Activated CD4-positive, alpha-beta T cell treated with anti-CD3 and anti-CD28 coated beads, Interleukin-2, amount 10 ng/mL, durations not matched to agents 24 days and 14 days (primary cell): ENCODE data around the gene BSND. TPM values are rescaled to one million over a fixed set of nuclear protein-coding genes. Genes with fewer than 3 reads are reported as not detected.

Experiments used
- DNase-seq: peaks from one replicate; pipeline ENCODE4 v3.0.0; 2022
- H3K27ac Mint-ChIP-seq: one replicate; pipeline ENCODE4 v1.8.0; 2022; ENCODE audit warnings: mild to moderate bottlenecking, mixed read lengths
- H3K27me3 Mint-ChIP-seq: one replicate; pipeline ENCODE4 v1.8.0; 2022; ENCODE audit warnings: mixed read lengths
- H3K36me3 Mint-ChIP-seq: one replicate; pipeline ENCODE4 v1.8.0; 2022; ENCODE audit warnings: low read depth, mild to moderate bottlenecking, mixed read lengths
- H3K4me1 Mint-ChIP-seq: one replicate; pipeline ENCODE4 v1.8.0; 2021; ENCODE audit warnings: mixed read lengths
- H3K4me3 Mint-ChIP-seq: one replicate; pipeline ENCODE4 v1.8.0; 2022; ENCODE audit warnings: mild to moderate bottlenecking, moderate library complexity, mixed read lengths
- H3K9me3 Mint-ChIP-seq: one replicate; pipeline ENCODE4 v1.8.0; 2021; ENCODE audit warnings: mixed read lengths
- intact Hi-C: fragments of 100-400 bp; cut with micrococcal nuclease; formaldehyde crosslinking; loops from one replicate; pipeline ENCODE4 v1.15.1; 2023
- total RNA-seq: library from RNA; stranded (reverse); gene quantifications from 2 replicates; pipeline ENCODE4 v1.2.3, GENCODE V29; 2022

The BSND gene
- total RNA-seq, 1 donor from 2014 or later, result not detected

DNA sequence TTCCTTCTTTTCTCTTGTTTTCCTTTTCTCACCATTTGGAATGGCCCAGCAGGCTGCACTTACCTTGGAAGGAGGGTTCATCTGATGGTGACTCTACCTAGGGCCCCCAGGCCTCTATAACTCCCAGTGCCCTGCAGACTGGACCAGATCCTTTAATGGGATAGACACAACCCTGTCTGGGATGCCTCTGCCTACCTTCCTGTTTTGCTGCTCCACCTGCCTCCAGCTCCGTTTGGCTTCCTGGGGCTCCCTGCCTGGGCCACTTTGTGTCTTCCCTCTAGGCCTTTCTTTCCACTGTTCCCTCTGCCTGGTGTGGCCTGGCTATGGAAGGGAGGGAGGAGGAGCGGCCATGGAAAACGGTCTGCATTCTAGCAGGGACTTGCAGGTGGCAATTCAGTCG is 48.1 kb downstream of the BSND start:
- Mint-ChIP-seq H3K9me3 (no peaks in the 10 kb centered on the region), H3K4me3 (no peak overlapping the region), H3K27me3 (peaks cover 10% of the 10 kb centered on the region), H3K27ac (no peak overlapping the region), H3K36me3 (no peaks in the 10 kb centered on the region), H3K4me1 (no peaks in the 10 kb centered on the region)
- intact Hi-C loops, result no loop called here
- DNase-seq, result no peak

DNA sequence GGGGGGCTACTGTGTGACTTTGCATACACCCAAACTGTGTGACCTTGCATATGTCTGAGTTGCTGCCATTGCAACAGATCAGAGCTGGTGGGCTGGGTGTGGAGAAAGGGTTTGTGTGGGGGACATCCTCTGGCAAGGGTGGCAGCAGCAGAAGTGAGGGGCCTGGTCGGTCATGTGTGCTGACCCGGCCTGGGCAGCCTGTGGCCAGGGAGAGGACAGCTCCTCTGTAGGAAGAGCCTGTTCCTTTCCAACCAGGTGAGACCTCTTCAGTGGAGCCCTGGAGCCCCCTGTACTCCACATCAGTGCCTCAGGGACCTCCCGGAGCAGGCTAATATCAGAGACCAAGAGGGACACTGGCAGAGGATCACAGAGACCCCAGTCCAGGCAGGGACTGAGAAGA is 48.9 kb downstream of the BSND start:
- no peak for DNase-seq
- Mint-ChIP-seq H3K9me3 (no peaks in the 10 kb centered on the region), H3K4me3 (no peak overlapping the region), H3K4me1 (no peaks in the 10 kb centered on the region), H3K36me3 (no peaks in the 10 kb centered on the region), H3K27ac (no peak overlapping the region), H3K27me3 (peaks cover 4% of the 10 kb centered on the region)
- intact Hi-C loops, result no loop called here

DNA sequence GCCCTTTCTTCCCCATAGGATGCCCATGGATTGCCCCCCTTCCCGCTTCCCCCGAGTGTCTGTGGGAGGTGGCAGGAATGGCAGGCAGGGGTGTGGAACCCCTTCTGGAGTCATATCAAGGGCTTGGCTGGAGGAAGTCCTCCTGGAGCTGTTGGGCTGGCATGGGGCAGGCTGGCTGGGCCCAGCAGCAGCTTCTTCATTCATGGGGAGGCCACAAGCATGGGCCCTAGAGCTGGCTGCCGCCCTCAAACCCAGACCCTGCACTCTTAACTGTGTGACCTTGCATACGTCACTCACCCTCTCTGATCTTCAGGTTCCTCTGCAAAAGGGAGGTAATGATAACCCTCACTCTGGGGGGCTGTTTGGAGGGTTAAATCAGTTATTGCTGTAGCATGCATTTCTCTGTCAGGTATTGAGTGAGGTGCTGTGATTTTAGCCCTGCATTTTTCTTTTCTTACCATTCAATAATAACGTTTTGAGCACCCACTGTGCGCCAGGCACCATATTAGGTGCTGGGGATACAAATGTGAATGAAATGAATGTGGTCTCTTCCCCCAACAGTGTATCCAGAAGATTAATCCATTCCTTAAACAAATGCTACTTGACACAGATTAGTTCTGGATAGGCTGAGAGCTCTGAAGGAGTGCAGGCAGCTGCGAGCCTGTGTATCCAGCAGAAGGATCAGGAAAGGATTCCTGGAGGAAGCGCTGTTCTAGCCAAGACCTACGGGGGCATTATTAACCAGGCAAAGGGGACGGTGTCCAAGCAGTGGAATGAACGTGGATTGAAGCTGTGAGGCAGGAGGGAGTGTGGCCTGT is 49.9 kb downstream of the BSND start:
- no peak overlapping the region for H3K27ac Mint-ChIP-seq
- H3K36me3 Mint-ChIP-seq, result no peaks in the 10 kb centered on the region
- intact Hi-C loops, result no loop called here
- H3K9me3 Mint-ChIP-seq, result no peaks in the 10 kb centered on the region
- H3K4me1 Mint-ChIP-seq, result no peaks in the 10 kb centered on the region
- no peak for DNase-seq
- no peaks in the 10 kb centered on the region for H3K27me3 Mint-ChIP-seq
- H3K4me3 Mint-ChIP-seq, result no peak overlapping the region

- H3K27me3 Mint-ChIP-seq, result no peaks in the 10 kb centered on the region
- no peaks in the 10 kb centered on the region for H3K9me3 Mint-ChIP-seq
- no peaks in the 10 kb centered on the region for H3K36me3 Mint-ChIP-seq
- H3K27ac Mint-ChIP-seq, result no peak overlapping the region
- no peak for DNase-seq
- no peak overlapping the region for H3K4me3 Mint-ChIP-seq
- intact Hi-C loops, result no loop called here
- no peaks in the 10 kb centered on the region for H3K4me1 Mint-ChIP-seq
Measured at GRCh38 chr1:55049271-55049913, 50.7 kb downstream of the BSND start.

- intact Hi-C loops, result no loop called here
- H3K4me3 Mint-ChIP-seq, result no peak overlapping the region
- DNase-seq, result no peak
- no peaks in the 10 kb centered on the region for H3K36me3 Mint-ChIP-seq
- H3K27ac Mint-ChIP-seq, result no peak overlapping the region
- H3K9me3 Mint-ChIP-seq, result no peaks in the 10 kb centered on the region
- H3K4me1 Mint-ChIP-seq, result no peaks in the 10 kb centered on the region
- no peaks in the 10 kb centered on the region for H3K27me3 Mint-ChIP-seq
Measured at GRCh38 chr1:55049914-55050278, 51.2 kb downstream of the BSND start.

- Mint-ChIP-seq H3K4me1 (no peaks in the 10 kb centered on the region), H3K4me3 (no peak overlapping the region), H3K9me3 (no peaks in the 10 kb centered on the region), H3K27me3 (no peaks in the 10 kb centered on the region), H3K27ac (no peak overlapping the region), H3K36me3 (no peaks in the 10 kb centered on the region)
- DNase-seq, result no peak
- intact Hi-C loops, result no loop called here
Measured at GRCh38 chr1:55050283-55050682, 51.5 kb downstream of the BSND start.

GRCh38 chr1:55051169-55051568 is 52.4 kb downstream of the BSND start:
- Mint-ChIP-seq H3K27ac (no peak overlapping the region), H3K4me1 (no peaks in the 10 kb centered on the region), H3K9me3 (no peaks in the 10 kb centered on the region), H3K36me3 (no peaks in the 10 kb centered on the region), H3K27me3 (no peaks in the 10 kb centered on the region), H3K4me3 (no peak overlapping the region)
- intact Hi-C loops, result no loop called here
- no peak for DNase-seq

DNA sequence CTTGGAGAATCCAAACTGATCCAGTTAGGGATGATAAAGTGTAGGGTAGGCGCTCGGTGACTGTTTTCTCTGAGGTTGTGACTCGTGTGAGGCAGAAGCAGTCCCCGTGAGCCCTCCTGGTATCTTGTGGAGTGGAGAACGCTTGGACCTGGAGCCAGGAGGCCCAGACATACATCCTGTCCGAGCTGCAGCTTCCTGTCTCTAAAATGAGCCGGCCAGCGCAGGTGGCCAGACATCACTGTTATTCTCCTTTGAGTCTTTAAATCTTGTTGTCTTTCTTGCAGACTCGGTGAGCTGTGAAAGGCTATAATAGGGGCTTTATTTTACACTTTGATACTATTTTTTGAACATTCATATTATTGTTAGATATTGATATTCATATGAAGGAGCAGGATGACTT is 52.9 kb downstream of the BSND start:
- H3K4me3 Mint-ChIP-seq, result no peak overlapping the region
- H3K27me3 Mint-ChIP-seq, result no peaks in the 10 kb centered on the region
- H3K4me1 Mint-ChIP-seq, result no peaks in the 10 kb centered on the region
- no peak for DNase-seq
- H3K36me3 Mint-ChIP-seq, result no peaks in the 10 kb centered on the region
- no peak overlapping the region for H3K27ac Mint-ChIP-seq
- no peaks in the 10 kb centered on the region for H3K9me3 Mint-ChIP-seq
- intact Hi-C loops, result no loop called here

DNA sequence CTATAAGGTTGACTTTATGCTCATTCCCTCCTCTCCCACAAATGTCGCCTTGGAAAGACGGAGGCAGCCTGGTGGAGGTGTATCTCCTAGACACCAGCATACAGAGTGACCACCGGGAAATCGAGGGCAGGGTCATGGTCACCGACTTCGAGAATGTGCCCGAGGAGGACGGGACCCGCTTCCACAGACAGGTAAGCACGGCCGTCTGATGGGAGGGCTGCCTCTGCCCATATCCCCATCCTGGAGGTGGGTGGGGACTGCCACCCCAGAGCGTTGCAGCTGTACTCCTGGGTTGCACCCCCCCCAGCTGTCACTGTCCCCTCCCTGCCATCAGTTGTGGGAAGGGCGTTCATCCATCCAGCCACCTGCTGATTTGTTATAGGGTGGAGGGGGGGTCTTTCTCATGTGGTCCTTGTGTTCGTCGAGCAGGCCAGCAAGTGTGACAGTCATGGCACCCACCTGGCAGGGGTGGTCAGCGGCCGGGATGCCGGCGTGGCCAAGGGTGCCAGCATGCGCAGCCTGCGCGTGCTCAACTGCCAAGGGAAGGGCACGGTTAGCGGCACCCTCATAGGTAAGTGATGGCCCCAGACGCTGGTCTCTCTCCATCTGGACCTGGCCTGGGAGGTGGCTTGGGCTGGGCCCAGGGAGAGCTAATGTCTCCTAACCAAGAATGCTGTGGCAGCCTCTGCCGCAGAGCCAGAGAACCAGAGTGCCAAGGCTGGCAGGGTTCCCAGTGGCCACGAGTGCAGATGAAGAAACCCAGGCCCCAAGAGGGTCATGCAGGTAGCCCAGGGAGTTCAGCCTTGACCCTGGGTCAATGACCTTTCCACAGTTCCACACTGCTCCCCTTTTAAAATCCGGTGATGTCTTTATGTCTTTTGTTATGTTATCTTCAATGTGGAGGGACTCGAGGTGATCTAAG is 53.7 kb downstream of the BSND start:
- no peaks in the 10 kb centered on the region for H3K27me3 Mint-ChIP-seq

DNA sequence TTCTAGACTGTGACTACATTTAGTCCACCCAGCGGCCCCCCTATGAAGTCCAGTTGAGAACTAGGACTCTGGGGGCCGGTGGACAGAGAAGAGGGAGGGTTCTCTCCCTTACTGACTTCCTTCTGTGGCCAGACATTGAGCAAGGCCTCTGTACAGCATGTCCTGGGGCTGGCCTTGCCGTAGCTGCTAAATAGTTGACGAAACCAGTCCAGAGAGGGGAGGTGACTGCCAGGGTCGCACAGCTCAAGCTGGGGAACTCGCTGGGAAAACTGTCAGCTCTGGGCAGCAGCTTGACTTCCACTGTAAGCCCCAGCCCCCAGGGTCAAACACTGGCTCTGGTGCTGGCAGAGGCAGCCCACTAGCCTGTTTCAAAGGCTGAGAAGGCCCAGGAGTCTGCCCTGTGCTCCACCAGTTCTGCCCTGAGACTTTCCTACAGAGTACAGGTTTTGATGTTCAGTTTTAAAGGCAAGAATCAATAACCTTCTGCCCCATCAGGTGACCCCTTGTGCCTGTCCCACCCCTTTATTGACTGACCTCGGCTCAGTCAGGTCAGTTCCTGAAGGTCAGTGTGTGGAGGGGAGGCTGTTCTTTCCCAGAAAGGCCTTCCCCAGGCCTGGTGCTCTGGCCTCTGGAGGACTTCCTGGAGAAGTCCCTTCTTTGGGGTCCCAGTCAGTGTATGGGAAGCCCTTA is 54.7 kb downstream of the BSND start:
- intact Hi-C loops, result no loop called here
- DNase-seq, result no peak

More for the DNA sequence above, 53.7 kb downstream of the BSND start:
- no peaks in the 10 kb centered on the region for H3K4me1 Mint-ChIP-seq
- no peak overlapping the region for H3K27ac Mint-ChIP-seq
- DNase-seq, result no peak
- no peak overlapping the region for H3K4me3 Mint-ChIP-seq
- H3K36me3 Mint-ChIP-seq, result no peaks in the 10 kb centered on the region
- intact Hi-C loops, result no loop called here
- H3K9me3 Mint-ChIP-seq, result no peaks in the 10 kb centered on the region

GRCh38 chr1:55054396-55054795 is 55.7 kb downstream of the BSND start:
- no peaks in the 10 kb centered on the region for H3K9me3 Mint-ChIP-seq

More for the DNA sequence above, 54.7 kb downstream of the BSND start:
- Mint-ChIP-seq H3K27ac (no peak overlapping the region), H3K4me1 (no peaks in the 10 kb centered on the region), H3K36me3 (no peaks in the 10 kb centered on the region), H3K9me3 (no peaks in the 10 kb centered on the region), H3K27me3 (no peaks in the 10 kb centered on the region), H3K4me3 (no peak overlapping the region)

DNA sequence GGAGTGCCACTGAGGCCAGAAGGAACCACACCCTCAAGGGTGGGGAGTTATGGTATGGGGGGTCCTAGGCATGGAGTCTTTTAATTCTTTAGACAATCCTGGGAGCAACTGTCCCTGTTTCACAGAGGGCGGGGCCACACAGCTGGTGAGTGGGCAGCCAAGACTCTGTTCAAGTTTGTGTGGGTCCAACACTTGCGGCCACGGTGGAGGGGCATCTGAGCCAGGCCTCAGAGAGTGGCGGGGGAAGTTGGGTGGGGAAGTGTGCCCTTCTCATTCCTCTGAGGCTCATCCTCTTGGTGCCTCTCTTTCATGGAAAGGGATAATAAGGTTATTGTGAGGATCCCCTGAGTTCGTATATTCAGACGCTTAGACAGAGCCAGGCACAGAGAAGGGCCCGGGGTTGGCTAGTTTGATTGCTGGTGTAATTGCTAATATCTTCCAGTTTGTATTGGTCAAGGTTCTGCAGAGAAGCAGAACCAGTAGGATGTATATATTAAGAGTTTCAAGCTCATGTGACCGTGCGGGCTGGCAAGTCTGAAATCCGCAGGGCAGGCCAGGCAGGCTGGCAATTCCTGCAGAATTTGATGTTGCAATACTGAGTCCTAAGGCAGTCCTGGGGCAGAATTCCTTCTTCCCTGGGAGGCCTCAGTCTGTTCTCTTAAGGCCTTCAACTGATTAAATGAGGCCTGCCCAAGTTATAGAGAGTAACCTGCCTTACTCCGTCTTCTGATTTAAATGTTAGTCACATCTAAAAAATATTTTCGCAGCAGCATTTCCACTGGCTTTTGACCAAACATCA is 56.5 kb downstream of the BSND start:
- Mint-ChIP-seq H3K9me3 (no peaks in the 10 kb centered on the region), H3K4me3 (no peak overlapping the region), H3K36me3 (no peaks in the 10 kb centered on the region), H3K27ac (no peak overlapping the region), H3K27me3 (no peaks in the 10 kb centered on the region), H3K4me1 (peaks cover 4% of the 10 kb centered on the region)
- intact Hi-C loops, result no loop called here
- no peak for DNase-seq

More at GRCh38 chr1:55054396-55054795, 55.7 kb downstream of the BSND start:
- no peaks in the 10 kb centered on the region for H3K36me3 Mint-ChIP-seq
- intact Hi-C loops, result no loop called here
- H3K27ac Mint-ChIP-seq, result no peak overlapping the region
- H3K4me1 Mint-ChIP-seq, result no peaks in the 10 kb centered on the region
- H3K27me3 Mint-ChIP-seq, result no peaks in the 10 kb centered on the region
- no peak overlapping the region for H3K4me3 Mint-ChIP-seq
- no peak for DNase-seq
